IPS-18a (cell line): ENCODE results near the gene FAM124A.

Source experiments
- H3K27ac ChIP-seq: one replicate; pipeline ENCODE4 v1.5.1; 2013; ENCODE audit warnings: low read length
- H3K27me3 ChIP-seq: one replicate; pipeline ENCODE4 v1.6.1; 2013; ENCODE audit warnings: mild to moderate bottlenecking, low read length; ENCODE audit not compliant: control insufficient read depth, insufficient read depth
- H3K36me3 ChIP-seq: one replicate; pipeline ENCODE4 v1.6.1; 2013; ENCODE audit warnings: low read depth, low read length; ENCODE audit not compliant: control insufficient read depth
- H3K4me1 ChIP-seq: one replicate; pipeline ENCODE4 v1.6.1; 2013; ENCODE audit warnings: low read depth, low read length; ENCODE audit not compliant: control insufficient read depth
- H3K4me3 ChIP-seq: one replicate; pipeline ENCODE4 v1.5.1; 2013; ENCODE audit warnings: low read length
- H3K9ac ChIP-seq: one replicate; pipeline ENCODE4 v1.6.1; 2013; ENCODE audit warnings: mild to moderate bottlenecking, low read length, moderate library complexity
- H3K9me3 ChIP-seq: one replicate; pipeline ENCODE4 v1.6.1; 2013; ENCODE audit warnings: low read depth, low read length; ENCODE audit not compliant: control insufficient read depth

Gene FAM124A

GRCh38 chr13:51193387-51193786, 28.8 kb upstream of the FAM124A start:
- Histone ChIP-seq H3K4me3 (no peak overlapping the region), H3K27me3 (no peaks in the 10 kb centered on the region), H3K36me3 (no peaks in the 10 kb centered on the region), H3K9ac (no peak overlapping the region), H3K4me1 (no peaks in the 10 kb centered on the region), H3K27ac (no peak overlapping the region), H3K9me3 (no peaks in the 10 kb centered on the region)

- Histone ChIP-seq H3K9ac (no peak overlapping the region), H3K27ac (no peak overlapping the region), H3K9me3 (no peaks in the 10 kb centered on the region), H3K4me3 (no peak overlapping the region), H3K4me1 (no peaks in the 10 kb centered on the region), H3K27me3 (no peaks in the 10 kb centered on the region), H3K36me3 (no peaks in the 10 kb centered on the region)
Observed at GRCh38 chr13:51194942-51195341, 27.3 kb upstream of the FAM124A start.

GRCh38 chr13:51201886-51202285, 20.3 kb upstream of the FAM124A start:
- Histone ChIP-seq H3K36me3 (no peaks in the 10 kb centered on the region), H3K9me3 (no peaks in the 10 kb centered on the region), H3K27me3 (no peaks in the 10 kb centered on the region), H3K4me3 (no peak overlapping the region), H3K9ac (no peak overlapping the region), H3K27ac (no peak overlapping the region), H3K4me1 (no peaks in the 10 kb centered on the region)

- no peaks in the 10 kb centered on the region for H3K27me3 ChIP-seq
- no peak overlapping the region for H3K9ac ChIP-seq
- H3K27ac ChIP-seq = no peak overlapping the region
- H3K4me1 ChIP-seq = no peaks in the 10 kb centered on the region
- H3K9me3 ChIP-seq = no peaks in the 10 kb centered on the region
- H3K4me3 ChIP-seq = no peak overlapping the region
- H3K36me3 ChIP-seq = no peaks in the 10 kb centered on the region
Observed at GRCh38 chr13:51202477-51203046, 19.6 kb upstream of the FAM124A start.

- H3K9ac ChIP-seq = no peak overlapping the region
- no peaks in the 10 kb centered on the region for H3K36me3 ChIP-seq
- H3K4me3 ChIP-seq = no peak overlapping the region
- H3K9me3 ChIP-seq = no peaks in the 10 kb centered on the region
- H3K4me1 ChIP-seq = peaks cover 6% of the 10 kb centered on the region
- no peak overlapping the region for H3K27ac ChIP-seq
- no peaks in the 10 kb centered on the region for H3K27me3 ChIP-seq
Observed at GRCh38 chr13:51206584-51206983, 15.6 kb upstream of the FAM124A start.

GRCh38 chr13:51207881-51208280, 14.3 kb upstream of the FAM124A start:
- Histone ChIP-seq H3K9ac (no peak overlapping the region), H3K4me3 (no peak overlapping the region), H3K9me3 (no peaks in the 10 kb centered on the region), H3K36me3 (no peaks in the 10 kb centered on the region), H3K4me1 (peaks cover 16% of the 10 kb centered on the region), H3K27me3 (no peaks in the 10 kb centered on the region), H3K27ac (no peak overlapping the region)

GRCh38 chr13:51208716-51209115, 13.5 kb upstream of the FAM124A start:
- Histone ChIP-seq H3K9me3 (no peaks in the 10 kb centered on the region), H3K4me1 (peaks cover 16% of the 10 kb centered on the region), H3K27me3 (no peaks in the 10 kb centered on the region), H3K4me3 (no peak overlapping the region), H3K9ac (no peak overlapping the region), H3K36me3 (no peaks in the 10 kb centered on the region), H3K27ac (no peak overlapping the region)

GRCh38 chr13:51211910-51212309, 10.3 kb upstream of the FAM124A start:
- no peaks in the 10 kb centered on the region for H3K36me3 ChIP-seq
- H3K4me1 ChIP-seq = peaks cover 16% of the 10 kb centered on the region
- H3K27ac ChIP-seq = no peak overlapping the region
- no peaks in the 10 kb centered on the region for H3K27me3 ChIP-seq
- no peak overlapping the region for H3K9ac ChIP-seq
- H3K4me3 ChIP-seq = no peak overlapping the region
- H3K9me3 ChIP-seq = no peaks in the 10 kb centered on the region

GRCh38 chr13:51212758-51213157, 9.4 kb upstream of the FAM124A start:
- H3K9me3 ChIP-seq = no peaks in the 10 kb centered on the region
- no peak overlapping the region for H3K27ac ChIP-seq
- no peak overlapping the region for H3K4me3 ChIP-seq
- H3K4me1 ChIP-seq = peaks cover 16% of the 10 kb centered on the region
- H3K27me3 ChIP-seq = no peaks in the 10 kb centered on the region
- H3K9ac ChIP-seq = no peak overlapping the region
- H3K36me3 ChIP-seq = no peaks in the 10 kb centered on the region

- H3K4me1 ChIP-seq = peaks cover 16% of the 10 kb centered on the region
- H3K36me3 ChIP-seq = no peaks in the 10 kb centered on the region
- H3K27ac ChIP-seq = no peak overlapping the region
- H3K27me3 ChIP-seq = no peaks in the 10 kb centered on the region
- H3K9me3 ChIP-seq = no peaks in the 10 kb centered on the region
- no peak overlapping the region for H3K4me3 ChIP-seq
- H3K9ac ChIP-seq = no peak overlapping the region
Observed at GRCh38 chr13:51213173-51213728, 8.9 kb upstream of the FAM124A start.

- Histone ChIP-seq H3K9ac (no peak overlapping the region), H3K27me3 (peaks cover 13% of the 10 kb centered on the region), H3K27ac (no peak overlapping the region), H3K36me3 (no peaks in the 10 kb centered on the region), H3K4me3 (no peak overlapping the region), H3K9me3 (no peaks in the 10 kb centered on the region), H3K4me1 (peaks cover 13% of the 10 kb centered on the region)
Observed at GRCh38 chr13:51218626-51219025, 3.6 kb upstream of the FAM124A start.

- H3K9me3 ChIP-seq = no peaks in the 10 kb centered on the region
- H3K9ac ChIP-seq = no peak overlapping the region
- H3K4me3 ChIP-seq = no peak overlapping the region
- H3K36me3 ChIP-seq = no peaks in the 10 kb centered on the region
- H3K27me3 ChIP-seq = peaks cover 13% of the 10 kb centered on the region
- H3K27ac ChIP-seq = no peak overlapping the region
- H3K4me1 ChIP-seq = peaks cover 34% of the 10 kb centered on the region
Observed at GRCh38 chr13:51220706-51221105, 1.5 kb upstream of the FAM124A start.
